IPS DF 6.9 (cell line): ENCODE data around the gene MXD4.

Experiments used
- DNase-seq: peaks from one replicate; pipeline ENCODE4 v3.0.0-alpha.2; 2013; ENCODE audit warnings: low read depth, low spot score
- H3K27ac ChIP-seq: one replicate; pipeline ENCODE4 v1.5.1; 2013; ENCODE audit warnings: low read length, control low read depth
- H3K27me3 ChIP-seq: 2 replicates; pipeline ENCODE4 v1.6.1; 2013; ENCODE audit warnings: mild to moderate bottlenecking, low read length; ENCODE audit not compliant: control insufficient read depth, insufficient read depth
- H3K36me3 ChIP-seq: 2 replicates; pipeline ENCODE4 v1.6.1; 2013; ENCODE audit warnings: low read length; ENCODE audit not compliant: control insufficient read depth, insufficient read depth
- H3K4me1 ChIP-seq: 2 replicates; pipeline ENCODE4 v1.6.1; 2013; ENCODE audit warnings: low read length; ENCODE audit not compliant: control insufficient read depth, insufficient read depth
- H3K4me3 ChIP-seq: 2 replicates; pipeline ENCODE4 v1.5.1; 2013; ENCODE audit warnings: mild to moderate bottlenecking, low read length
- H3K9me3 ChIP-seq: 2 replicates; pipeline ENCODE4 v1.6.1; 2013; ENCODE audit warnings: low read length, inconsistent platforms; ENCODE audit not compliant: control insufficient read depth, insufficient read depth
- WGBS: extraction: QIAGEN DNeasy Blood & Tissue Kit; methylation state at CpG from one replicate; pipeline ENCODE4 v1.1.7; 2013; ENCODE audit warnings: mixed read lengths, missing lambda C conversion rate; ENCODE audit not compliant: insufficient read length, insufficient coverage; 5-methylcytosine and 5-hydroxymethylcytosine counted together

MXD4 gene

DNA sequence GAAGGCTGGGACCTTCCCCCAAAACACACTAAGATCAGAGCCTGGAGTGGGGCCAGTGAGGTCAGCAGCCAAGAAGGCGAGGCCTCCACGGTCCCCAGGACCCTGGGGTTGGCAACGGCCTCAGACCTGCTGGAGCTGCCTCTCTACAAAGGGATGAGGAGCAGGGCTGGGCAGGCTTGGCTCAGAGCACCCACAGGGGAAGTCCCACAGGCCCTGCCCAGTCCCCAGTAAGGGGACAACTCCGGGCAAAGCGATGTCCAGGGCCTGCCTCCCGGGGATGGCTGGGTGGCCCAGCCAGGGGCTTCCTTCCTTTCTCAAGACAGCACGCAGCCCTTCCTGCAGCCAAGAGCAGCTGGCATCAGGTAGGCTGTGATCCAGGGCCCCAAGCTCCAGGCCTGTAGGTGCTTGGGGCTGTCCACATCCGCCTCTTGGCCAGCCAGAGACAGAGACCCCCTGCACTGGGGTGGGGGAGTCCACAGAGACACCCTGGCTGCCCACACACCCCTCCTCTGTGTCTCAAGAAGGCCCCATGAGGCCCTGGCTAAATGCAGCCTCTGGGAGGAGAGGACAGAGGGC is 5.7 kb downstream of the MXD4 start:
- Histone ChIP-seq H3K27ac (no peak overlapping the region), H3K4me3 (no peak overlapping the region), H3K4me1 (peaks cover 3% of the 10 kb centered on the region), H3K36me3 (0 out of 2 replicates have a peak, but pooled peaks cover 3% of the 10 kb centered on the region), H3K27me3 (no peaks in the 10 kb centered on the region), H3K9me3 (no peaks in the 10 kb centered on the region)
- no peak for DNase-seq
- WGBS = no CpG with 5 or more reads among the region's 8 CpGs

DNA sequence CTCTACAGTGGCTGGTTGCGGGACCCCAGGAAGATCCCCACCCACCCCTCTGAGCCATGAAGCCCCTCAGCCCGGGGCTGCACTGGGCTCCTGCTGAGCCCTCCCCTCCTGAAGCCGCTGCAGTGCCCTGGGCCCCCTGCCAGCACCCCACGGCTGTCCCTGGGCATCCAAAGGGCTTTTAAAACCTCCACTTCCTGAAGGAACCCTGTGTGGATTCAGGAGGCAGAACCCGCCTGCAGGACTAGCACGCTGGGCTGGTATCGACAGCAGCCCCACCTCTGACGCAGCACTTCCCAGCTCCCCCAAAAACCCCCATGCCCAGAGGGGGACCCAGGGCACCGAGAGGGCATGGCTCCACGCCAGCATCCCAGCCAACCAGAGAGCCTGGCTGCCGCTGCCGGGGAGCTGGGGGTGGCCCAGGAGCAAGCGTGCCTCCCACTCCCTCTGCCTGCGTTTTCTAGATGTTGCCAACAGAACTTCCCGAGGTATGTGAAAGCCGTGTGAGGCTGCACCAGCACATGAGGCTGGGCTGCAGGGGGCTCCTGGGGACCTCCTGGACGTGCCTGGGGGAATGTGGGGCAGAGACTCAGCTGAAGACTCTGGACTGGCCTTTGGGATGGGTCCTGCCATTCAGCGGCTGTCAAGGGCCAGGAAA is 6.3 kb downstream of the MXD4 start:
- Histone ChIP-seq H3K9me3 (no peaks in the 10 kb centered on the region), H3K4me1 (peaks cover 2% of the 10 kb centered on the region), H3K36me3 (0 out of 2 replicates have a peak, but pooled peaks cover 3% of the 10 kb centered on the region), H3K4me3 (no peak overlapping the region), H3K27me3 (no peaks in the 10 kb centered on the region), H3K27ac (no peak overlapping the region)
- no CpG with 5 or more reads among the region's 18 CpGs for WGBS
- DNase-seq = no peak

- DNase-seq = no peak
- Histone ChIP-seq H3K4me1 (peaks cover 2% of the 10 kb centered on the region; the same call in 1 of the 2 replicates), H3K9me3 (no peaks in the 10 kb centered on the region), H3K27ac (no peak overlapping the region), H3K36me3 (0 out of 2 replicates have a peak, but pooled peaks cover 3% of the 10 kb centered on the region), H3K4me3 (no peak overlapping the region), H3K27me3 (no peaks in the 10 kb centered on the region)
- no CpG with 5 or more reads among the region's 32 CpGs for WGBS
Measured at GRCh38 chr4:2254665-2255500, 7.0 kb downstream of the MXD4 start.

- WGBS = no CpG with 5 or more reads among the region's 32 CpGs
- Histone ChIP-seq H3K27ac (no peak overlapping the region), H3K36me3 (0 out of 2 replicates have a peak, but pooled peaks cover 3% of the 10 kb centered on the region), H3K4me1 (peaks cover 2% of the 10 kb centered on the region; the same call in 1 of the 2 replicates), H3K4me3 (no peak overlapping the region), H3K9me3 (no peaks in the 10 kb centered on the region), H3K27me3 (no peaks in the 10 kb centered on the region)
- DNase-seq = no peak
Measured at GRCh38 chr4:2253160-2254084, 8.5 kb downstream of the MXD4 start.

DNA sequence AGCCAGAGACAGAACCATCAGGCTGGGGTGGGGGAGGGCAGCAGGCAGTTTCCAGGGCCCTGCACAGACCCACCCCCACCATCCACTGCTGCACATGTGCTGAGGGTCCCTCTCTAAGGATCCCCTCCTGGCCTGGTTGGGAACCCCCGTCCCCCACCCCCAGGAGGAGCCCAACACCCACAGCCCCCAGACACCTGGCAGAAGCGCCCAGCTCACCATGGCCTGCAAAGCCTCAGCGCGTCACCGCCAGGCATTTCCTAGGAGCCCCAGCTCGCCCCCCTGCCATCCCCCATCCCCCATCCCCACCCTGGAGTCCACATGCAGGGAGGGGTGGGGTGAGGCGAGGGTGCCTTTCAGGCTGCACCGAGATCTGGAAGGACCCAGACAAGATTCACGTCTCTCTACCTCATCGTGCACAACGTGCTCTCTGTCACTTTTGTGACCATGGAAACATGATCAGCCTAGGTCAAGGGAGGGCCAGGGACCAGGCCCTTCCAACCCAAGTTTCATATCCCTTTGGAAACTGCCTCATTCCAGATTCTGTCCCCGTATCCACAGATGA is 9.3 kb downstream of the MXD4 start:
- H3K27ac ChIP-seq = no peak overlapping the region
- no peak overlapping the region for H3K4me3 ChIP-seq
- no peak for DNase-seq
- H3K9me3 ChIP-seq = no peaks in the 10 kb centered on the region
- no CpG with 5 or more reads among the region's 12 CpGs for WGBS
- 0 out of 2 replicates have a peak, but pooled peaks cover 3% of the 10 kb centered on the region for H3K36me3 ChIP-seq
- no peaks in the 10 kb centered on the region for H3K27me3 ChIP-seq
- H3K4me1 ChIP-seq = peaks cover 2% of the 10 kb centered on the region; the same call in 1 of the 2 replicates

DNA sequence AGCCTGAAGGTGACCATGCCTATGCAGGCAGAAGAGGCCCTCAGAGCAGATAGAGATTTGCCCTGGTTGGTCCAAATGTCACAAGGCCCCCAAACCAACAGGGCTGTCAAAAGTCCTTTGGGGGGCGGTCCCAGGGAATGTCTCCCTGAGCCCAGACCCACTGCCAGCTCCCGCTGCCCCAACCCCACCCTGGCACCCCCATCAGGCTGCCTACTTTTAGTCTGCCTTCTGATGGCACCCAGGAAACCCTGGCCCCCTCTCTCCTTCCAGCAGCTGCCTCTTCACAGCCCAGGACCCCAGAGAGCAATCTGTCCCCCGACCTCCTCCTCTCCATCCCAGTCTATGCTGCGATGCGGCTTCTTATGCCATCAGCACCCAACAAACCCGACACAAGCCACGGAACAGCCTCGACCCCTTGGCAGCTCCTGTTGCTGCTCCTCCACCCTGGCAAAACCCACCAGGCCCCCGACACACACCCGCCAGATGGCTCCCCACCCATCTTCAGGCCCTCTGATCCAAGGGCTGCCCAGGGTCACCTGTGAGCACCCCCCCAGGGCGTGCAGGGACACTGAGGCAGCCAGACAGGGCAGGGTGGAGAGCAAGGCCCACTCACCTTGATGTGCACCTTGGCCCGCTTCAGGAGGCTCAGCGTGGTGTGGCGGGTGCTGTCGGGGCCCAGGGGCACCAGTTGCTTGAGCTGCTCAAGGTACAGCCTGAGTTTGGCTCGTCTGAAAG is 9.9 kb downstream of the MXD4 start:
- DNase-seq = no peak
- H3K27ac ChIP-seq = no peak overlapping the region
- H3K4me3 ChIP-seq = no peak overlapping the region
- H3K9me3 ChIP-seq = no peaks in the 10 kb centered on the region
- peaks cover 3% of the 10 kb centered on the region; the same call in 1 of the 2 replicates for H3K36me3 ChIP-seq
- peaks cover 2% of the 10 kb centered on the region; the same call in 1 of the 2 replicates for H3K4me1 ChIP-seq
- no CpG with 5 or more reads among the region's 16 CpGs for WGBS
- H3K27me3 ChIP-seq = no peaks in the 10 kb centered on the region

DNA sequence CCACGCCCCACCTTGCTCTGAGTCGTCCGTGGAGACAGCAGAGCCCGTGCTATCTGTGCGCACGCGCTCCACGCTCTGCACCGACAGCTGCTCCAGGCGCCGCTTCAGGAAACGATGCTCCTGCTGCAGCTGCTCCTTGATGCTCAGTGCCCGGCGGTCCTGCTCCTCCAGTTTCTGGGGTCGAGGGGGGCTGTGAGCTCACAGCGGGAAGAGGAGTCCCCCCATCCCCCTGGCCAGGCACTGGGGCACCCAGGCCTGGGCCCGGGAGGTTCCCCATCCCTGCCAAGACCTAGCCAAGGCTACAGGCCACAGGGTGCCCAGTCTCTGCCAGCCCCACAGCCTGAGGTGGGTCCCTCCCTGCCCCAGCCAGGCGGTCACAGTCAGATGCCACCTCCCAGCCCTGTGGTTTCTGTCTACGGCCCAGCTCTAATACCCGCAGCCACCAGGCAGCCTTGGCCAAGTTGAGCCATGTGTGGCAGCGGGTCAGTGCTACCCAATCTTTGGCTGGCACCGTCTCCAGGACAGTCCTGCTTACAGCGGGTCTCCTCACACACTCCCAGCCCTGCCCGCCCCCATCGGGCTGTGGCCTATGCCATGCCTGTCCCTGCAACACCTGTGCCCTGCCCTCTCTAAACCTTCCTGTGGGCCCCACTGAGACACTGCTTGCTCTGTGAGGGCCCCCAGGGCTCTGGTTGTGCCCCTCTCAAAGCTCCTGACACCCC is 10.7 kb downstream of the MXD4 start:
- Histone ChIP-seq H3K27ac (no peak overlapping the region), H3K9me3 (no peaks in the 10 kb centered on the region), H3K27me3 (no peaks in the 10 kb centered on the region), H3K36me3 (peaks cover 3% of the 10 kb centered on the region; the same call in 1 of the 2 replicates), H3K4me3 (no peak overlapping the region), H3K4me1 (peaks cover 2% of the 10 kb centered on the region; the same call in 1 of the 2 replicates)
- no CpG with 5 or more reads among the region's 25 CpGs for WGBS
- DNase-seq = no peak

DNA sequence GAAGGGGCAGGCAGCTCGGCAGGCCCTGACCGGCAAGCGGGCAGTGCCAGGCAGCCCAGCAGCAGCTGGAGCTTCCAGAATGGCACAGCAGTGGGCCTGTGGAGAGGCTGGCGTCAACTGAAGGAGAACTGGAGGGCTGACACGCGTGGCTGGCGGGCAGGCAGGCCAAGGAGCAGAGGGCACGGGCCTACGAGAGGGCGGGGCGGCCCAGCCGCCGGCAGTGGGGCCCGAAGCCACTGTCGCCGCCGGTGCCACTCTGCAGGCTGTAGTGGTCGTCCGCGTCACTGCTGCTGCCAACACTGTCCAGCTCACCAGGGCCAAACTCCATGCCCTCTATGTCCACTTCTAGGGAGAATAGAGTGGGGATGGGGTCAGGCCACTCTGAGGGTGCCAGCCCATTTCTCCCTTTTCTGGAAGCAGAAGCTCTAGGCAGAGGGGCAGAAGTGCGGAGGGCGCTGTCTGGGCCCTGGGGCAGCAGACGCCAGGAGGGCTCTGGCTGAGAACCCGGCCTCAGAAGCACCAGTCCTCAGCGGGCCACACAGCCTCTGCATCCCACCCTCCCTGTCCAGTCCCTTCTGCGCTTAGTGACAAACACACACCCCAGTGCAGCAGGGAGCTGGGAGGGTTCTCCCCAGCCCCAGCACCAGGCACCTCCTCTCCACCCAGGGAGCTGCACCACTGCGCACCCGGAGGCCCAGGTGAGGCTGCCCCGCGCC is 11.4 kb downstream of the MXD4 start:
- DNase-seq = no peak
- Histone ChIP-seq H3K27me3 (no peaks in the 10 kb centered on the region), H3K4me1 (no peaks in the 10 kb centered on the region; the same call in 1 of the 2 replicates), H3K4me3 (no peak overlapping the region), H3K9me3 (no peaks in the 10 kb centered on the region), H3K36me3 (peaks cover 3% of the 10 kb centered on the region; the same call in 1 of the 2 replicates), H3K27ac (no peak overlapping the region)
- no CpG with 5 or more reads among the region's 30 CpGs for WGBS
